Cardiac fibroblast (primary cell): ENCODE measurements around the gene MYLK4.
A peak's percentile ranks its signal among the peaks of the same experiment; 100 is the strongest.

Source experiments
- DNase-seq, 2 donors: peaks; one replicate each; pipeline versions ENCODE4 v3.0.0 to v3.0.0-alpha.2; 2010; ENCODE audit warnings: low read depth in 2 of 2
- H3K4me3 ChIP-seq, 2 donors: replicated peaks in 1 of 2; 1 replicate in 1 of 2; 2 replicates in 1 of 2; pipeline ENCODE4 v1.5.1; 2011; ENCODE audit warnings: low read depth in 2 of 2, low read length in 2 of 2, mild to moderate bottlenecking in 2 of 2, moderate library complexity in 1 of 2
- TF ChIP-seq, protein P1 (sequence below): IDR thresholded peaks from one replicate; pipeline ENCODE4 v1.5.1; 2011; ENCODE audit warnings: low read depth, mild to moderate bottlenecking, low read length, inconsistent platforms

The MYLK4 gene

DNA sequence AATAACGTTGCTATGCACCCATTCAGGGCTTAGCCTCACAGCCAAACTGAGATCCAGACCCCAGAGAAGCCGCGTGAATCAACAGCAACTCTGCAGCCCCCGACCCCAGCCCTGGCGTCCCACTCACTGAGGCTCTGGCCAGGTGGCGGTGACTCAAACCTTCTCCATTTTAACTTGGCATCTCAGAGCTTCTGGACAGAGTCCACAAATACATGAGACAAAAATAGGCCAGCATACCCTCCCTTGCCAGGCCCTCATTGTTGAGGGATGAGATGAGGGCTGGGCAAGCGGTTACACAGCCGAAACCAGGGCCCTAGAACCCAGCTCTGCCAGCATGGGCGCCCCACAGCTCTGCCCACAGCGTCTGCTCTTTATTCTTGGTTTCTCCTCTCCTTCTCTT is 118.4 kb downstream of the MYLK4 start:
- no peak overlapping the region for H3K4me3 ChIP-seq
- TF ChIP-seq, protein P1, sequence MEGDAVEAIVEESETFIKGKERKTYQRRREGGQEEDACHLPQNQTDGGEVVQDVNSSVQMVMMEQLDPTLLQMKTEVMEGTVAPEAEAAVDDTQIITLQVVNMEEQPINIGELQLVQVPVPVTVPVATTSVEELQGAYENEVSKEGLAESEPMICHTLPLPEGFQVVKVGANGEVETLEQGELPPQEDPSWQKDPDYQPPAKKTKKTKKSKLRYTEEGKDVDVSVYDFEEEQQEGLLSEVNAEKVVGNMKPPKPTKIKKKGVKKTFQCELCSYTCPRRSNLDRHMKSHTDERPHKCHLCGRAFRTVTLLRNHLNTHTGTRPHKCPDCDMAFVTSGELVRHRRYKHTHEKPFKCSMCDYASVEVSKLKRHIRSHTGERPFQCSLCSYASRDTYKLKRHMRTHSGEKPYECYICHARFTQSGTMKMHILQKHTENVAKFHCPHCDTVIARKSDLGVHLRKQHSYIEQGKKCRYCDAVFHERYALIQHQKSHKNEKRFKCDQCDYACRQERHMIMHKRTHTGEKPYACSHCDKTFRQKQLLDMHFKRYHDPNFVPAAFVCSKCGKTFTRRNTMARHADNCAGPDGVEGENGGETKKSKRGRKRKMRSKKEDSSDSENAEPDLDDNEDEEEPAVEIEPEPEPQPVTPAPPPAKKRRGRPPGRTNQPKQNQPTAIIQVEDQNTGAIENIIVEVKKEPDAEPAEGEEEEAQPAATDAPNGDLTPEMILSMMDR = no peak
- no peak for DNase-seq

DNA sequence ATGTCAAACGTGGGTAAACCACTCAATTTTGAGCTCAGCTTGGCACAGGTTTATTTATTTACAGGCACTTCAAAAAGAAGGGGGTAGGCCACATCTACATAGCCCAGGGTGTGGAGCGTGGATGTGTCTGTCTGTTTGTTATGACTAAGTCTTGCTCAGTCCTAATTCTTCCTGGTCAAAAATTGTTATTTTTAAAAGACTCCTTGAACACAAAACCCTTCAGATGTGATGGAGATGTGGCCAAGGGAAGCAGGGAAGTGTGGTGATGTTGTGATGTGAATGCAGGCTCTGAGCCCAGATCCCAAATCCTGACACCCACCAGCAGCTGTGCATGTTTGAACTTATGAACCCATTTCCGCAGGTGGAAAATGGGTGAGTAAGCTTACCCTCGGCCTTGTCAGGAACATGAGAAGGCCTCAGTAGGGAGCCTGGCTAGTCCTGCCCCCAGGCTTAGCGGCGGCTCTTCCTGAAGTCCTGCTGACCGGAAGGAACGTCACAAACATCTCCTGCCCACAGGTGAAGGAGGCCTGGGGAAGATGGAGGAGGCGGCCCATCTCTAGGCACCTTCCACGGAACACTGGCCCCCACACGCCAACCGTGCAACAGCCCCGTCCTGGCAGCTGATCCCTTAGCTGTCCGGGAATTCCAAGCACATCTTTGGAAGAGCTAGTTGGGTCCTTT is 119.7 kb downstream of the MYLK4 start:
- H3K4me3 ChIP-seq = no peak overlapping the region
- peak; percentile 47 to 56 for DNase-seq
- TF ChIP-seq, protein P1 = no peak

DNA sequence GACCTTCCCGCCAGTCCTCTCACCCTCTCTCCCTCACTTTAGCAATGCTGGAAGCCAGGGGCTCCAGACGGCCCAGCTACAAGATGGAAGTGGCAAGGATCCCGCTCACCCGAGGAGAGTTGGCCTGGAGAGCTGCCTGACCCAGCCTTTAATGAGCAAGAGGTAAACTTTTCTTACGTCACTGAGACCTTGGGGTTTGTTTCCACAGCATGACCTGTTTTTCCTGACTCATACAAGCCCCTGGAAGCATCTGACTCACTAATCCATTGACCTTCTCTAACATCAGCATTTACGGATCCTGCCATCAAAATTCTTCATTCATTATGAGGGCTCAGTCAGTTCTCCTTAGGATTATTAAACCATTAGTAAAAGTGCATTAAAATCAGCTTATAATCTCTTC is 120.4 kb downstream of the MYLK4 start:
- H3K4me3 ChIP-seq = no peak overlapping the region
- DNase-seq = peak; percentile 93 to 98
- TF ChIP-seq, protein P1 = no peak

DNA sequence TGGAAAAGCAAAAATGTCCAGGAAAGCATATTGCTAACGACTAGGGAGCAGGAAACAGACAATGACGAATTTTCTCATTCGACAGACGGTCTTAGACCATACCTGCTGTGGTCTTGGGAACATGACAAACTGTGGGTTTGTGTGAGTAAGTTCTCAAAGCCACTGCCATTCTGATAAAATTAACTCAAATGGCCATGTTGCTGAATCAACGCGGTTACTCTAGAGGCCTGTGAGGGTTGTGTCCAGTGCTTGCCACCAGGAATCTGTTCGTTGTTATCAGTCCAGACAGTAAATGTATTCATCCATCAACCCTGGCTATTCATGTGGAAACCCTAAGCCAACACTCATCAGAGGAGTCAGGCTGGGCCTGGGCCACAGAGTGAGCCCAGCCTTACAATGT is 124.3 kb downstream of the MYLK4 start:
- H3K4me3 ChIP-seq = no peak overlapping the region
- DNase-seq = peak; percentile 39 to 42
- TF ChIP-seq, protein P1 = no peak

GRCh38 chr6:2625581-2625980 is 125.1 kb downstream of the MYLK4 start:
- DNase-seq = peak; percentile 15 to 86
- no peak overlapping the region for H3K4me3 ChIP-seq
- TF ChIP-seq, protein P1 = no peak

DNA sequence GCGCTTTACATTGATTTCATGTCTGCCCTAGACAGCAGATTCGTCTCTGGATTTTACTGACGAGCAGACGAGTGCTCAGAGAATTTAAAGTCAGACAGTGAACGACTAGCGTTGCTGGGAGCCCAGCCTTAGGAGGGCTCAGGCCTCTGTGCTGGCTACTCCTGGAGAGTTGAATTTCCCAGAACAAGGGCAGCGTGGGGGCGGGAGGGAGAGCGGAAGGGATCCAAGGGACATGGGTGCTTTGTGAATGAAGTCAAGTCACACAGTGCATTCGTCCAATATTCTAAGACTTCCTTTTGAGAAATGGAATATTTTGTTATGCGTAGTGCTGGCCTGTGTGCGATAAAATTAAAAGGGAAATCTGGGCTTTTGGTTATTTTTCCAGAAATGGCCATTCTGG is 126.5 kb downstream of the MYLK4 start:
- DNase-seq = no peak
- TF ChIP-seq, protein P1 = no peak
- no peak overlapping the region for H3K4me3 ChIP-seq

DNA sequence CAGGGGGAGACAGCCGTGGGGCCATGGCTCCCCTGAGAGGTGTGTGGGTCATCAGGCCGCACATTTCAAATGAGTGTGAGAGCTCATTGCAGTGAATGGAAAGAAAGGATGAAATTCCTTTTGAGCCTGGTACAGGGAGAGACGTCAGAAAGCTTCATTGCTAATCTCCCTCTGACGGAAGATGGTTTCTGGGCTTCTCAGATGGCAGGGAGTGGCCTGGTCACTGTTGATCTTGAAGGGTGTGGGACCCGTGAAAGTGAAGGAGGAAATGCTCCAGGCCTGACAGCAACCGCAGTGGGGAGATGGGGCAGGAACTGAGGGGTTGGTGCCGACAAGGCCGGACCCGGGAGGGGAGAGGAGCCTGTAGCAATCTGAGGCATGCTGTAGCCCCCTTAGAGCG is 127.4 kb downstream of the MYLK4 start:
- TF ChIP-seq, protein P1 = no peak
- peak in 1 of 2 donors; percentile 55 for DNase-seq

More for the DNA sequence above, 127.4 kb downstream of the MYLK4 start:
- H3K4me3 ChIP-seq = no peak overlapping the region
